T-helper 22 cell (primary cell): Measurements from ENCODE around the gene OXGR1.

Experiments used
- DNase-seq: peaks from one replicate; pipeline ENCODE4 v3.0.0-alpha.2; 2020; ENCODE audit warnings: low read depth

Gene OXGR1

DNA sequence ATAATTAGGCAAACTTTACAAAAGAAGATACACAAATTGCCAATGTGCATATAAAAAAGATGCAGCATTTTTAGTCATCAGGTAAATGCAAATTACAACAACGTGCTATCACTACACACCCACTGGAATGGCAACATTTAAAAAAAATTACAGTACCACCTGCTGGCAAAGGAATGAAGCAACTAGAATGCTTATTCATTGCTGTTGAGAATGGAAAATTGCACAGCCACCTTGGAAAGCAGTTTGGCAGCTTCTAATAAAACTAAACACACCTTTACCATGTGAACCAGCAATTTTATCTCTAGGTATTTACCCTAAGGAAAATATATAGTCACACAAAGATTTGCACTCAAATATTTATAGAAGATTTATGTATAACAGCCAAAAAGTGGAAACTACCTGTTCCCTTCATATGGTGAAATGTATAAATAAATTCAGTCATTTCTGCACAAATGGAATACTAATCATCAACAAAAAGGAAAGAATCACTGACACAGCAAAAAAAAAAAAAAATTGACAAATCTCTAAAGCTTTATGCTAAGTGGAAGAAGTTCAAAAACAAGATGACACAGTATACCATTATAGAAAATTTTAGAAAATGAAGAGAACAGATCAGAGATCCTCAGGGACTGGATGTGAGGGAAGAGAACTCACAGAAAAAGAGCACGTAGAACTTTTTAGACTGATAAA, 30.3 kb downstream of the OXGR1 start:
- DNase-seq = no peak

- DNase-seq = no peak
These were observed 33.9 kb downstream of the OXGR1 start for GRCh38 chr13:96960379-96960778.

DNA sequence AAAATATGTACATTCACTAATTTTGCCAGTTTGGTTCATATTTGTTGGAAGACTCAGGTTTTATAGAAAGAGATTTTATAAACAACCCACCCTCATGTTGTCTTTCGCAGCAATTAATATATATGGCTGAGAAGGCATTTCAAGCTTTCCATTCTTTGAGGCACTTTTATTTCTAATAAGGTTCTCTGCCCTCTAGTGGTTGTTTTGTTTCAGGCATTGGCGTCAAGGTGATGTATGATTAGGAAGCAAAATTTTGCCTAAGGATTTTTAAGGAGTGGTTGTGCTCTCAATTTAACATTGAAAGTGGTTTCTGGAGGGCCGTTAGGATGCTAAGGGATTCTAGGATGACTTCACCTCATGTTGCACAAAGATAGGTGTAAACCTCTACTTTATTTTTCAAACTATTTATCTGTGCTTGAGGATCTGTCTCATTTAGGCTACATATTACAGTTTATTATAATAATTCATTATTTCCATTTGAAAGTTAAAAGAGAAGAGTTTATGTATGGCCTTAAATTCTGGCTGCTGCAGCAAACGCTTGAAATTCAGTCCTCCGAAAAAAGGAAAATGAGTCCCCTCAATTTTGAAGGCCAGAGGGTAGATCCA, 35.9 kb downstream of the OXGR1 start:
- no peak for DNase-seq

DNA sequence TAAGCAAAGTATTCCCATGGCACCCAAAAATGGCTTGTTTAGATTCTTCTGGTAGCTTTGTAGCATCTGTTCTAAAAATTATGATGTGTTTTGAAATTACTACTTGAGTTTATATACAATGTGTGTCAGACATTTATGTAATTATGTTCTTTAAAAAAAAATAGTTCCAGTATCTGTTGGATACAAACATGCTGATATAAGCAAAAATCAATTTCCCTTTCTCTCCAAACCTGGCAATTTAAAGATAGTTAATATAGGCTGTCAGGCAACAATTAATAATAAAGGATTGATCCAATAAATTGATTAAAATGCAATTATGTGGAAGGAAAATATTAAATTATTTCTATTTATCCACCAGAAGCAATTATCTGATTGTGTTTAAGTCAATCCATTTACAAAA, 41.7 kb downstream of the OXGR1 start:
- no peak for DNase-seq

DNA sequence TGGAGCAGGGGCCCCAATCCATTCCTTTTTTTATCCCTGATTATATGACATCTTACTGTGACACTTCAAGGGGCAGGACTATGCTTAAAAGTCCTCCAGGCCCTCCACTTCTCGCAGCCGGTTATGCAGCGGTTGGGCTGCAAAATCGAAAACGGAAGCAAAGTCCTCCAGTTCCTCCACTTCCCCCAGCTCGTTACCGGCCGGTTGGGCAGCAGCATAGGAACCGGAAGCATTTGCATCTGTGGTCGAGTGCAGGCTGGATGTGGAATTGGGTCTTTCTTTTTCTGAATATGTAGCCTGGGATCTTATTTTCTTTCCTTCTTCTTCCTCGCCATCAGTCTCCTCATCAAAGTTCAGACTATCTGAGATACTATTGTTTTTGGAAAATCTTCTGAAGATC, 46.1 kb downstream of the OXGR1 start:
- DNase-seq = no peak

GRCh38 chr13:96947343-96947910, 46.8 kb downstream of the OXGR1 start:
- DNase-seq = no peak

DNA sequence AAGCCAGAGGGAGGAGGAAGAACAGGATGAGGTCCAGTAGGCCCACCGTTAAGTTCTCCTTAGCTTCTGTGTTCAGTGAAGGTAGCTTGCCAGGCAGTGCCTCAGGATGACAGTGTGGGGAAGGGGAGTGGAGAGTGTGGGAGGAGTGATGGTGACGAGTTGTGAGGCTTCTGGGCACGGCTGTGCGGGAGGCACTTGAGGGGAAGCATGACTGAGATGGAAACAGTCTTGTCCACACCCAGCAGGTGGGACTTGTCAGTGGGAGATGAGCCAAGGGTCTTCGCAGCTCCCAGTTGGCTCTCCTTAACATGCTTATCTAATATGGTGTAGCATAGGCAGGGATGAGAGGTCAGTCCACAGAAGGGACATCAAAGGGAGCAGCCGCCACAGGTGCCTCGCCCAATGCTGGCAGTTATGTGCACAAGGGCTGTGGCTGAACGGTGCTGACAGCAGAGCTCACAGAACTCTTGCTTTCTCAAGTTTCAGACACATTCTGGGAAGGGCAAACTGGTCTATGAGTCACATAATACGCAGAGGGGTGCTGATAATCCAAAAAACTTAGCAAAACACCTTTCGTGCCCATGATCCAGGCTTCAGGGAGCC, 47.5 kb downstream of the OXGR1 start:
- DNase-seq = no peak

DNA sequence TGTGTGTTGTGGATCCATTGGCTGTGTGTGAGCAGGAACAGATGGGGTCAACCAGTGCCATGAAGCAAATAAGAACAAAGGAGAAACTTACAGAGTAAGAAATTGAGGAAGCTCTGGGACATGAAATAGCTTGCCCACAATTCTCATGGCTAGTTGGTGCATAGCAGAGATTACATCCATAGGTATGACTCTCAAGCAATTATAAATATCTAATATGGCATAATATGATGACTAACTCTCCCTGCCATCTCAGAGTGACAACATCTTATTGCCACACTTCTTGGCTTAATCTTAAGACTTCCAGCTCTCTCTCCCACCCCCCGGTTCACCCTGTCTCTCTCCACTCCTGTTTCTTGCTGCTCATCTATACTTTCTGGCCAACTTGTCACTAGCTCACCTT, 53.3 kb downstream of the OXGR1 start:
- DNase-seq = no peak

GRCh38 chr13:96935901-96936300, 58.4 kb downstream of the OXGR1 start:
- DNase-seq = no peak
